Loucy (cell line): ENCODE measurements around the gene NOC2L.
A peak's percentile ranks its signal among the peaks of the same experiment; 100 is the strongest.

Experiments used
- H2AFZ ChIP-seq: fragments of 200-600 bp; sonication (generic); 2 replicates; pipeline ENCODE4 v1.6.0; 2016; ENCODE audit warnings: antibody characterized with exemption, mild to moderate bottlenecking, low read length, moderate library complexity
- H3F3A ChIP-seq: fragments of 200-600 bp; 2 replicates; pipeline ENCODE4 v1.6.0; 2016; ENCODE audit warnings: antibody characterized with exemption, low read depth, mild to moderate bottlenecking
- H3K27me3 ChIP-seq: fragments of 200-600 bp; sonication (generic); 2 replicates; pipeline ENCODE4 v1.6.1; 2014; ENCODE audit warnings: low read length, mild to moderate bottlenecking; ENCODE audit not compliant: insufficient read depth, poor library complexity, severe bottlenecking
- H3K36me3 ChIP-seq: fragments of 200-600 bp; sonication (generic); 2 replicates; pipeline ENCODE4 v1.6.1; 2016; ENCODE audit warnings: low read length; ENCODE audit not compliant: insufficient read depth
- H3K4me1 ChIP-seq: fragments of 200-600 bp; sonication (generic); 2 replicates; pipeline ENCODE4 v1.5.1; 2014; ENCODE audit warnings: low read length, mild to moderate bottlenecking; ENCODE audit not compliant: insufficient read depth, poor library complexity, severe bottlenecking
- H3K4me2 ChIP-seq: fragments of 200-600 bp; sonication (generic); 2 replicates; pipeline ENCODE4 v1.6.0; 2014; ENCODE audit warnings: antibody characterized with exemption, low read length, low read depth, mild to moderate bottlenecking; ENCODE audit not compliant: poor library complexity, severe bottlenecking
- H3K4me3 ChIP-seq: fragments of 200-600 bp; sonication (generic); 2 replicates; pipeline ENCODE4 v1.5.1; 2014; ENCODE audit warnings: low read length, mild to moderate bottlenecking, mixed read lengths; ENCODE audit not compliant: poor library complexity, severe bottlenecking
- H3K79me2 ChIP-seq: fragments of 200-600 bp; sonication (generic); 2 replicates; pipeline ENCODE4 v1.6.1; 2014; ENCODE audit warnings: low read length; ENCODE audit not compliant: insufficient read depth
- H3K9ac ChIP-seq: fragments of 200-600 bp; sonication (generic); 2 replicates; pipeline ENCODE4 v1.6.0; 2014; ENCODE audit warnings: mild to moderate bottlenecking, low read depth, low read length, moderate library complexity; ENCODE audit not compliant: poor library complexity, severe bottlenecking
- H3K9me2 ChIP-seq: fragments of 200-600 bp; sonication (generic); replicated peaks from 2 replicates; pipeline ENCODE4 v1.6.1; 2016; ENCODE audit warnings: low read depth, low read length, mixed read lengths
- H3K9me3 ChIP-seq: fragments of 200-600 bp; sonication (generic); 2 replicates; pipeline ENCODE4 v1.6.1; 2014; ENCODE audit warnings: mild to moderate bottlenecking, antibody characterized with exemption, low read length, low read depth; ENCODE audit not compliant: insufficient read depth
- H4K20me1 ChIP-seq: fragments of 200-600 bp; sonication (generic); 2 replicates; pipeline ENCODE4 v1.6.0; 2014; ENCODE audit warnings: antibody characterized with exemption, low read length, mild to moderate bottlenecking; ENCODE audit not compliant: insufficient read depth, poor library complexity, severe bottlenecking
- EZH2phosphoT487 ChIP-seq: fragments of 200-600 bp; IDR thresholded peaks from 2 replicates; pipeline ENCODE4 v1.6.1; 2018; ENCODE audit warnings: antibody characterized with exemption, mild to moderate bottlenecking, moderate library complexity, borderline replicate concordance
- TF ChIP-seq, protein P1 (sequence below): fragments of 200-600 bp; sonication (generic); conservative IDR thresholded peaks from 2 replicates; pipeline ENCODE4 v1.5.1; 2014; ENCODE audit warnings: mild to moderate bottlenecking, antibody characterized with exemption, low read length

Gene NOC2L

DNA sequence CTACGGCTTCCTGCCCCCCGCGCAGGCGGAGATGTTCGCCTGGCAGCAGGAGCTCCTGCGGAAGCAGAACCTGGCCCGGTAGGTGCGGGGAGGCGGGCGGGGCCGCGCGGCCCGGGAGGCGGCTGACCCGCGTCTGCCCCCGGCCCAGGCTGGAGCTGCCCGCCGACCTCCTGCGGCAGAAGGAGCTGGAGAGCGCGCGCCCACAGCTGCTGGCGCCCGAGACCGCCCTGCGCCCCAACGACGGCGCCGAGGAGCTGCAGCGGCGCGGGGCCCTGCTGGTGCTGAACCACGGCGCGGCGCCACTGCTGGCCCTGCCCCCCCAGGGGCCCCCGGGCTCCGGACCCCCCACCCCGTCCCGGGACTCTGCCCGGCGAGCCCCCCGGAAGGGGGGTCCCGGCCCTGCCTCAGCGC is 16.6 kb downstream of the NOC2L start:
- H3K4me1 ChIP-seq: peaks cover 23% of the 10 kb centered on the region
- no peak overlapping the region for H2AFZ ChIP-seq
- TF ChIP-seq, protein P1, sequence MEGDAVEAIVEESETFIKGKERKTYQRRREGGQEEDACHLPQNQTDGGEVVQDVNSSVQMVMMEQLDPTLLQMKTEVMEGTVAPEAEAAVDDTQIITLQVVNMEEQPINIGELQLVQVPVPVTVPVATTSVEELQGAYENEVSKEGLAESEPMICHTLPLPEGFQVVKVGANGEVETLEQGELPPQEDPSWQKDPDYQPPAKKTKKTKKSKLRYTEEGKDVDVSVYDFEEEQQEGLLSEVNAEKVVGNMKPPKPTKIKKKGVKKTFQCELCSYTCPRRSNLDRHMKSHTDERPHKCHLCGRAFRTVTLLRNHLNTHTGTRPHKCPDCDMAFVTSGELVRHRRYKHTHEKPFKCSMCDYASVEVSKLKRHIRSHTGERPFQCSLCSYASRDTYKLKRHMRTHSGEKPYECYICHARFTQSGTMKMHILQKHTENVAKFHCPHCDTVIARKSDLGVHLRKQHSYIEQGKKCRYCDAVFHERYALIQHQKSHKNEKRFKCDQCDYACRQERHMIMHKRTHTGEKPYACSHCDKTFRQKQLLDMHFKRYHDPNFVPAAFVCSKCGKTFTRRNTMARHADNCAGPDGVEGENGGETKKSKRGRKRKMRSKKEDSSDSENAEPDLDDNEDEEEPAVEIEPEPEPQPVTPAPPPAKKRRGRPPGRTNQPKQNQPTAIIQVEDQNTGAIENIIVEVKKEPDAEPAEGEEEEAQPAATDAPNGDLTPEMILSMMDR: no peak
- TF ChIP-seq EZH2phosphoT487: no peak
- no peaks in the 10 kb centered on the region for H3K79me2 ChIP-seq
- H3K4me2 ChIP-seq: no peak overlapping the region
- H4K20me1 ChIP-seq: no peaks in the 10 kb centered on the region
- no peaks in the 10 kb centered on the region for H3K9me2 ChIP-seq
- H3K9ac ChIP-seq: no peak overlapping the region
- no peaks in the 10 kb centered on the region for H3F3A ChIP-seq
- no peaks in the 10 kb centered on the region for H3K9me3 ChIP-seq
- no peak overlapping the region for H3K4me3 ChIP-seq
- H3K36me3 ChIP-seq: no peaks in the 10 kb centered on the region; the same call in 1 of the 2 replicates
- H3K27me3 ChIP-seq: peaks cover 15% of the 10 kb centered on the region

DNA sequence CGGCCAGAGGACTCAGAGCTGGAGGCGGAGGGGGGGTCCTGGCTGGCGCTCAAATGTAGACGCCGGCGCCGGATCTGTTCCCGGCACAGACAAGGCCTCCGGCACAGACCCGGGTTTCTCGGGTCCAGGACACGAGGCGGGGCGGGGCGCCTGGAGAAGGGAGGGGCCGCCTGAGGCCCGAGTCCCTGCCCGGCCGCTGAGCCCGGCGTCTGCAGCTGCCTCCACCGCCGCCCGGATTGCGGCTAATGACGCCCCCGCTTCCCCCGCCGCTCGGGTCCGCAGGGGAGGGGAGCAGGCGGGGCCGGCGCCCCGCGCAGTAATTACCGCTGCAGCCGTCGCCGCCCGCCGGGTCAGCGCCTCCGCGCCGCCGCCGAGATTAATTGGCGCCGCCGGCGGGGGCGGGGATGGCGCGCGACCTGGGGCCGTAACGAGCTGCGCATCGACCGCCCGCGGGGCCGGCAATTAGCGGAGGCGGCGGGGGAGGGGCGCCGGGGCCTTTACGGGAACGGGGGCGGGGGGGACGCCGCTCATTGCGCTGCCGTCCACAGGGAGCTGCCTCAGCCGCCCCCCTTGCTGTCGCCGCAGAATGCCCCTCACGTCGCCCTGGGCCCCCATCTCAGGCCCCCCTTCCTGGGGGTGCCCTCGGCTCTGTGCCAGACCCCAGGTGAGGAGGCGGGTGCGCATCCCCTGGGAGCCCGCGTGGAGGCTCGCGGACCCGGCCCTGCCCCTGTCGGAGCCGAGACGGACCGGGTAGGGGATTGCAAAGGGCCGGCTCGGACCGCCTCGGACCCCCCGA is 17.3 kb downstream of the NOC2L start:
- no peaks in the 10 kb centered on the region for H3K79me2 ChIP-seq
- peaks cover 23% of the 10 kb centered on the region for H3K4me1 ChIP-seq
- TF ChIP-seq, protein P1: no peak
- TF ChIP-seq EZH2phosphoT487: no peak
- peaks cover 15% of the 10 kb centered on the region for H3K27me3 ChIP-seq
- no peaks in the 10 kb centered on the region for H4K20me1 ChIP-seq
- H3K36me3 ChIP-seq: no peaks in the 10 kb centered on the region; the same call in 1 of the 2 replicates
- H2AFZ ChIP-seq: peak overlapping the region; percentile 43; the same call in 1 of the 2 replicates
- H3K9me2 ChIP-seq: no peaks in the 10 kb centered on the region
- H3K9me3 ChIP-seq: no peaks in the 10 kb centered on the region
- H3K4me3 ChIP-seq: peak overlapping the region; percentile 68
- H3F3A ChIP-seq: no peaks in the 10 kb centered on the region
- peak overlapping the region; percentile 78 for H3K4me2 ChIP-seq
- H3K9ac ChIP-seq: peak overlapping the region; percentile 22

DNA sequence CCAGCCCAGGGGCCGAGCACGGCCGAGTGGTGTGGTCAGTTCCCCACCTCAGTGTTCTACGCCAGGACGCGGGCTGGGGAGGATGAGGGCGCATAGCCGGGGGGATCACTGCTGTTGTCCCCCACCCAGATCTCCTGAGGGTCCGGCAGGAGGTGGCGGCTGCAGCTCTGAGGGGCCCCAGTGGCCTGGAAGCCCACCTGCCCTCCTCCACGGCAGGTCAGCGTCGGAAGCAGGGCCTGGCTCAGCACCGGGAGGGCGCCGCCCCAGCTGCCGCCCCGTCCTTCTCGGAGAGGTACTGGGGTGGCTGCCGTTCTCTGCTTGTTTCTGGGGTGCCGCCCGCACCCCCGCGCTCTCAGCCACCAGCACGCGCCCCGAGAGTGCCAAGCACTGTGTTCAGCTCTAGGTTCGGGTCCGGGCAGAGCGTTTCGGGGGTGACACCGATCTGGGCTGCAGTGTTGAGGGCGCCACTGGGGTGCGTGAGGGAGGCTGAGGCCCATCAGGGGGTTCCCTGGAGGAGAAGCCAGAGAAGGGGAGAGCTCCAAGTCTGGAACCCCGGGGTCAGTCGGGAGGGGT is 18.0 kb downstream of the NOC2L start:
- Histone ChIP-seq H3K36me3 (no peaks in the 10 kb centered on the region; the same call in 1 of the 2 replicates), H4K20me1 (no peaks in the 10 kb centered on the region), H3K27me3 (peaks cover 15% of the 10 kb centered on the region), H3K4me2 (peak overlapping the region; percentile 78), H3K9ac (peak overlapping the region; percentile 22), H3K9me2 (no peaks in the 10 kb centered on the region), H3K4me1 (peaks cover 23% of the 10 kb centered on the region), H3K4me3 (peak overlapping the region; percentile 68), H2AFZ (peak overlapping the region; percentile 43; the same call in 1 of the 2 replicates), H3K9me3 (no peaks in the 10 kb centered on the region), H3F3A (no peaks in the 10 kb centered on the region), H3K79me2 (no peaks in the 10 kb centered on the region)
- TF ChIP-seq, protein P1: no peak; the same call in 1 of the 2 replicates
- no peak for TF ChIP-seq EZH2phosphoT487
